Measurements from ENCODE around the gene SOX18.

Gene SOX18

GRCh38 chr20:64051561-64052325, 2.3 kb upstream of the SOX18 start:
- no peak for DNase-seq

GRCh38 chr20:64051033-64051452, 1.6 kb upstream of the SOX18 start:
- DNase-seq = no peak

- DNase-seq = no peak
Measured at GRCh38 chr20:64050261-64051032, 1.0 kb upstream of the SOX18 start.

- DNase-seq = no peak
Measured at GRCh38 chr20:64049878-64050260, 430 bp upstream of the SOX18 start.

GRCh38 chr20:64048402-64049044, 916 bp downstream of the SOX18 start:
- no peak for DNase-seq

GRCh38 chr20:64047968-64048401, 1.5 kb downstream of the SOX18 start:
- DNase-seq = no peak

GRCh38 chr20:64047046-64047389, 2.4 kb downstream of the SOX18 start:
- no peak for DNase-seq

GRCh38 chr20:64045346-64046011, 4.0 kb downstream of the SOX18 start:
- DNase-seq = no peak

GRCh38 chr20:64044484-64045247, 4.8 kb downstream of the SOX18 start:
- DNase-seq = no peak

- no peak for DNase-seq
Measured at GRCh38 chr20:64043768-64044167, 5.7 kb downstream of the SOX18 start.

GRCh38 chr20:64042054-64042781, 7.2 kb downstream of the SOX18 start:
- DNase-seq = no peak

- DNase-seq = no peak
Measured at GRCh38 chr20:64041781-64042053, 7.7 kb downstream of the SOX18 start.

GRCh38 chr20:64041040-64041780, 8.2 kb downstream of the SOX18 start:
- no peak for DNase-seq

- DNase-seq = no peak
Measured at GRCh38 chr20:64040231-64041039, 9.0 kb downstream of the SOX18 start.

- DNase-seq = no peak
Measured at GRCh38 chr20:64039293-64040160, 9.9 kb downstream of the SOX18 start.

- DNase-seq = peak; percentile 35 to 63
Measured at GRCh38 chr20:64038565-64039292, 10.7 kb downstream of the SOX18 start.

- no peak for DNase-seq
Measured at GRCh38 chr20:64038224-64038564, 11.2 kb downstream of the SOX18 start.

- no peak for DNase-seq
Measured at GRCh38 chr20:64037498-64038213, 11.8 kb downstream of the SOX18 start.
